ENCODE data around the gene RXFP1.

- no peak for TF ChIP-seq EZH2 (IDR thresholded peaks at IDR 0.05; ENCODE audit: borderline replicate concordance, low read length)
- TF ChIP-seq CTCF (conservative IDR thresholded peaks at IDR 0.05 in 1 of 2, IDR thresholded peaks at IDR 0.05 in 1 of 2; ENCODE audit: extremely low read depth in 1 of 2, insufficient read depth in 1 of 2, low read depth in 1 of 2, low read length in 2 of 2): no peak
Measured at GRCh38 chr4:158666892-158667291, 145.2 kb downstream of the RXFP1 start.

All from mammary epithelial cell (primary cell).